GM10248 (cell line): ENCODE measurements around the gene KCNG2.

Experiments
- CTCF ChIA-PET: fragments of 300-600 bp; sonication (Branson Sonifier 250); formaldehyde crosslinking; extraction: SDS; loops from one replicate; lab custom pipeline; 2021; ENCODE audit warnings: antibody characterized with exemption; lab: Yijun Ruan, JAX
- POLR2A ChIA-PET: fragments of 350-650 bp; sonication (Branson Sonifier 250); formaldehyde crosslinking; extraction: SDS; loops from one replicate; lab custom pipeline; 2020; ENCODE audit warnings: antibody characterized with exemption; lab: Yijun Ruan, JAX
- DNase-seq: peaks from one replicate; pipeline ENCODE4 v3.0.0; 2012; ENCODE audit errors: extremely low spot score
- CTCF ChIP-seq: IDR thresholded peaks from 2 replicates; pipeline ENCODE4 v1.5.1; 2012; ENCODE audit warnings: mild to moderate bottlenecking, low read depth; ENCODE audit errors: extremely low read depth, missing control alignments, control extremely low read depth

KCNG2 gene

DNA sequence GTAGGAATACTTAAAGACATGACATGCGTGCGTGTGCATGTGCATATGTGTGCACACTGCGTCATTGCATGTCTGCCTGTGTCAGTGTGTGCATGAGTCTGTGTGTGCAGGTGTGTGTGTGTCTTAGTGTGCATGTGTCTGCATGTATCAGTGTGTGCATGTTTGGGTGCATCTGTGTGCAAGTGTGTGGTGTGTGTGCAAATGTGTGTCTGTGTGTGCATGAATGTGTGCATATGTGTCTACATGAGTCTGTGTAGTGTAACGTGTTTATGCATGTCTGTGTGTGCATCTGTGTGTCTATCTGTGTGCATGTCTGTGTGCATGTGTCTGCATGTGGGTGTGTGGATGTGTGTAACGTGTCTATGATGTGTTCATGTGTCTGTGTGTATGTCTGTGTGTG, 30.5 kb downstream of the KCNG2 start:
- ChIA-PET CTCF (no interaction called here), POLR2A (no interaction called here)
- no peak for TF ChIP-seq CTCF
- no peak for DNase-seq

DNA sequence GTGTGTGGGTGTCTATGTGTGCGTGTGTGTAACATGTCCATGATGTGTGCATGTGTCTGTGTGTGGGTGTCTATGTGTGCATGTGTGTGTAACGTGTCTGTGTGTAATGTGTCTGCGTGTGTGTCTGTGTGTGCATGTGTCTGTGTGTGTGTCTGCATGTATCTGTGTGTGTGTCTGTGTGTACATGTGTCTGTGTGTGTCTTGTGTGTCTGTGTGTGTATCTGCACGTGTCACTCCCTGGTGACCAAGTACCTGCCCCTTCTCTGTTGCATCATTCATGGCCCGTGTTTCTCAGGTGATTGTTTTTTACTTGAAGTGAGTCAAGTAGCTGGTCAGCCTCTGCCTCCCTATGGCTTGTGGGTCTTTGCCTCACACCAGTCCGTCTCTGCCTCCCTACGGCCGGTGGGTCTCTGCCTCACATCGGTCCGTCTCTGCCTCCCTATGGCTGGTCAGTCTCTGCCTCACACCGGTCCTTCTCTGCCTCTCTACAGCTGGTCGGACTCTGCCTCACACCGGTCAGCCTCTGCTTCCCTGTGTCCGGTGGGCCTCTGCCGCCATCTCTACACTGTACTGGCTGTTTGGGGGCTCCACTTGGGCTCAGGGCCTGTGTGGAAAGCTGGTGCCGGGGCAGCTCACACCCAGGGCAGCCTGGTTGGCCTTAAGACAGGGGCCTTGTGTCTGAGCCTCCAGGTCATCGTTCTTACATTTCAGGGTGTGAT, 31.6 kb downstream of the KCNG2 start:
- ChIA-PET CTCF (no interaction called here), POLR2A (no interaction called here)
- no peak for DNase-seq
- TF ChIP-seq CTCF, result no peak

DNA sequence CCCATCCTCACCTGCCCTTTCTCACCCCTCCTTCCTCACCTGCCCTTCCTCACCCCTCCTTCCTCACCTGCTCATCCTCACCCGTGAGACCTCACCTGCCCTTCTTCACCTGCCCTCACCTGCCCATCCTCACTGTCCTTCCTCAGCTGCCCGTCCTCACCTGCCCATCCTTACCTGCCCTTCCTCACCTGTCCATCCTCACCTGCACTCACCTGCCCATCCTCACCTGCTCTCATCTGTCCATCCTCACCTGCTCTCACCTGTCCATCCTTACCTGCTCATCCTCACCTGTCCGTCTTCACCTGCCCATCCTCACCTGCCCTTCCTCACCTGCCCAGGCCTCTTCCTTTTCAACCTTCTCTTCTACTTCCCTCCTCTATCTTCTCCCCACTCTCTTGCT, 34.4 kb downstream of the KCNG2 start:
- ChIA-PET CTCF (no interaction called here), POLR2A (no interaction called here)
- DNase-seq, result no peak
- no peak for TF ChIP-seq CTCF

DNA sequence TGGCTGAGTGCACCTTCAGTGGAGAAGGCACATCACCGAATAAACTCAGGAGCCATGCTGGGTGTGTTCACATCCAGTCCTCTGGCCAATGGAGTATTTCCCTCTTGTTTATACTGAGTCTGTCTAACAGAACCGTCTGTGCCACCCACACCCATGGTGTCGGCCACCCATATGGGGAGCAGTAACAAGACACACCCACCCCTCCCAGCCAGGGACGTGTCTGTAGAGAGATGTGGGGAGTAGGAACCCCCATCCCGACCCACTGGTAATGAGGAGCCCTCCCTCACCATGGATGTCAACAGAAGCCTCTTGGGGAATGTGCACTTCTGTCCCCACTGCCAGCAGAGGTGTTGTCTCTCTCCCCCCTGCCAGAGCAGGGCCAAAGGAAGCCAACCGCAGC, 37.1 kb downstream of the KCNG2 start:
- TF ChIP-seq CTCF, result no peak
- CTCF ChIA-PET, result no interaction called here
- peak; percentile 7 for DNase-seq
- POLR2A ChIA-PET, result no interaction called here

DNA sequence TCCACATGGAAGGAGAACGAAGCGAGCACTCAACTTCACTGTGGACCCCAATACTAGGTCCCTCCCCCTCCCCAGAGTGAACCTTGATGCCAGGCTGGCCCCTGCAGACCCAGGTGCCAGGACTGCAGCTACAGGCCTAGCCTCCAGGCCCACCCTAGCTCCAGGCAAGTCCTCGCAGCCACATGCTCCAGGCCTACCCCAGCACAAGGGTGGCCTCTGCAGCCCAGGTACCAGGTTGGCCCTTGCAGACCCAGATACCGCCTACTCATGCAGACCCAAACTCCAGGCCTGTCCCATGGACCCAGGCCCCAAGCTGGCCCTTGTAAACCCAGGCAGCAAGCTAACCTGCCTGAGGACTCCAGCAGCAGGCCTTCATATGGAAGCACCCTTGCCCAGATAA, 44.2 kb downstream of the KCNG2 start:
- POLR2A ChIA-PET, result no interaction called here
- CTCF ChIA-PET, result interaction anchor here (0.8 to 1.2 kb wide), 2 partner anchors 9 to 16 kb away, joined by 3 read pairs; no protein-coding TSS in a partner anchor
- no peak for TF ChIP-seq CTCF
- DNase-seq, result no peak

DNA sequence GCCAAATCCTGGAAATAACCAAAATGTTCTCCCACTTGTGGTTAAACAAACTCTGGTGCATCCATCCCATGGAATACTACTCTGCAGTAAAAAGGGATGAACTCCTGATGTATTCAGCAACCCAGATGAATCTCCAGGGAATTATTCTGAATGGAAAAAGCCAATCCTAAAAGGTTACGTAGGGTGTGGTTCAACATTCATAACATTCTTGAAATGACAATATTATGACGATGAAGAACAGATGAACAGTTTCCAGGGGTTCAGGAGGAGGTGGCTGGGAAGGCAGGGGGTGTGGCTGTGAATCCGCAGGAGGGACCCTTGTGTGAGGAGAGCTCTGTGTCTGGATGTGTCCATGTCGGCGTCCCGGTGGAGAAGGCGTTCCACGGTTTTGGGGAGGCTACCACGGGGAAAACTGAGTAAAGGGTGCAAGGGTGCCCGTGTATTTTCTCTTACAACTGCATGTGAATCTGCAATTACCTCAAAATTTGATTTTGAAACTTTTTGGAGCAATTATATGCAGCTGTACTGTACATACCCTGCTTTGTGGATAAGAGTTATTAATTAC, 47.3 kb downstream of the KCNG2 start:
- TF ChIP-seq CTCF, result no peak

More for the DNA sequence above, 47.3 kb downstream of the KCNG2 start:
- no peak for DNase-seq
- ChIA-PET POLR2A (no interaction called here), CTCF (no interaction called here)
